ENCODE results near the gene CD302. TPM values are rescaled to one million over a fixed set of nuclear protein-coding genes. Genes with fewer than 3 reads are reported as not detected.

The CD302 gene
- total and polyA plus RNA-seq, 10 of the 15 experiments (the other 5 are each of a cell fraction or from before 2014, with no cell fraction given): 0.48 to 4.0 (median 2.1) TPM

DNA sequence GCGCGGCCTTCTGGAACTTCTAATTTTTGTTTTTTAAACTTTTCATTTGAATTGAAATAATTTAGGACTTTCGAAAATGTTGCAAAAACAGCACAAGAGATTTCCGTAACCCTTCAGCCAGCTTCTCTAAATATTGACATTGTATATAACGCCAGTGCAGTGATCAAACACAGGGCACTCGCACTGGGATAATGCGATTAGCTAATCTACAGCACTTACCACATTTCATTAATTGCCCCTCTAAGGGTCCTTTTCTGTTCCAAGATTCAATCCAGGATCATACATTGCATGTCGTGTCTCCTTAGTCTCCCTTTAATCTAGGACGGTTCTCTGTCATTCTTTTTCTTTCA is 343 bp upstream of the CD302 start (continued):
- TF ChIP-seq IKZF1 (conservative IDR thresholded peaks at IDR 0.05): no peak

DNA sequence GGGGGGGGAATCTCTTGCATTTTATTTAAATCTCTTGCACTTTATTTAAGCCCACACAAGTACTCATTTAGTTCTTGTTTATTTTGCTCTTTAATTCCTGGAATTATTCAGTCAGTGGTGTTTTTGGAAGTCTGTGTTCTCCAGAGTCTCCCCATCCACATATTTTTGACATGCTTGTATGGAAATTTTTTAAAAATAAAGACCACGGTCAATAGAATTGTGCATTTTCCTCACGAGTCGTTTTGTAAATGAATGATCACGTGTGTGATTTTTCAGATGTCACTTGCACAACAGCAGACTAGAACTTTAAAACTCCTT is 824 bp downstream of the CD302 start:
- H3K9me3 ChIP-seq (replicated peaks; ENCODE audit: control insufficient read depth, insufficient read depth, low read length): no peaks in the 10 kb centered on the region
- ATAC-seq: no peak
- POLR2A ChIA-PET: no interaction called here
- FAIRE-seq: no peak
- in situ Hi-C loops (cut with MboI) (no loop called here), intact Hi-C loops (cut with micrococcal nuclease; ENCODE audit: unreplicated experiment) (loop anchor here (5.0 kb wide), 2 partner anchors 125 to 170 kb away; no protein-coding TSS in a partner anchor)
- peak overlapping the region; percentile 88 for H3K4me2 ChIP-seq (ENCODE audit: control insufficient read depth, insufficient read depth)
- SMC1A ChIA-PET (ENCODE audit: uncharacterized antibody, unreplicated experiment): interaction anchor here (1.1 to 3.4 kb wide), 5 partner anchors 67 to 170 kb away, joined by 3 to 13 read pairs (median 3); no protein-coding TSS in a partner anchor
- no peaks in the 10 kb centered on the region for H3K79me2 ChIP-seq (ENCODE audit: control insufficient read depth, insufficient read depth, low read length)
- no peaks in the 10 kb centered on the region for H4K20me1 ChIP-seq (ENCODE audit: control insufficient read depth, insufficient read depth)
- H2AFZ ChIP-seq (ENCODE audit: control insufficient read depth, low read depth, low read length): peak overlapping the region; percentile 83
- BruUV-seq (replicated peaks): no TSS peak
- peak overlapping the region; percentile 77 for H3K4me3 ChIP-seq
- RAD21 ChIA-PET (ENCODE audit: unreplicated experiment): interaction anchor here (0.6 kb wide), 1 partner anchor 107 kb away, joined by 3 read pairs; the partner anchor contains the start of gene LY75
- WGBS (ENCODE audit: insufficient coverage, insufficient replicate concordance, low lambda C conversion rate, missing lambda C conversion rate): 36% methylated on average over 4 of the region's 4 CpGs
- no peaks in the 10 kb centered on the region for H3K36me3 ChIP-seq (ENCODE audit: control insufficient read depth in 2 of 2, insufficient read depth in 2 of 2, low read length in 1 of 2)
- CTCF ChIA-PET: interaction anchor here (2.3 kb wide), 1 partner anchor 142 kb away, joined by 6 read pairs; no protein-coding TSS in a partner anchor
- TF ChIP-seq WRNIP1 (IDR thresholded peaks at IDR 0.05; ENCODE audit: borderline replicate concordance, low read depth, low read length) (no peak), ZNF274 (IDR thresholded peaks at IDR 0.05; ENCODE audit: insufficient read depth, insufficient read length) (no peak), SMAD1 (IDR thresholded peaks at IDR 0.05; ENCODE audit: low read depth, partially characterized antibody) (no peak), NFYA (IDR thresholded peaks at IDR 0.05; ENCODE audit: borderline replicate concordance, low read depth, low read length) (no peak), SIN3A (IDR thresholded peaks at IDR 0.05; ENCODE audit: low read depth, low read length) (no peak), RAD51 (IDR thresholded peaks at IDR 0.05) (0 out of 2 replicates have a peak, but pooled peaks have one; percentile 20)
- no peak for DNase-seq (ENCODE audit: low read depth, low spot score)
- peak overlapping the region; percentile 59; the same call in 1 of the 2 replicates for H3K9ac ChIP-seq (ENCODE audit: control insufficient read depth, insufficient read depth, low read length)
- H3K4me1 ChIP-seq (ENCODE audit: control insufficient read depth, insufficient read depth, low read length): no peaks in the 10 kb centered on the region
- H3K27ac ChIP-seq (ENCODE audit: control insufficient read depth, insufficient read depth): no peak overlapping the region
- no peaks in the 10 kb centered on the region for H3K27me3 ChIP-seq (replicated peaks in 1 of 2; ENCODE audit: control insufficient read depth in 2 of 2, insufficient read depth in 2 of 2, low read length in 1 of 2)
